Transverse colon (tissue), 4 donors: ENCODE data around the gene ANKRD44.

Experiments
- CTCF ChIP-seq, 5 experiments: fragments of 200-600 bp in 3 of 5; fragments of 450-650 bp in 2 of 5; sonication (generic) in 3 of 5; IDR thresholded peaks; 1 replicate in 2 of 5; 2 replicates in 3 of 5; pipeline ENCODE4 v1.5.1; 2016 to 2017; ENCODE audit warnings: antibody characterized with exemption in 5 of 5, inconsistent platforms in 3 of 5, mild to moderate bottlenecking in 2 of 5, moderate library complexity in 1 of 5
- EP300 ChIP-seq: sonication (generic); formaldehyde crosslinking; IDR thresholded peaks from one replicate; pipeline ENCODE4 v1.6.1; 2017; ENCODE audit warnings: antibody characterized with exemption, low read depth
- POLR2A ChIP-seq: fragments of 450-650 bp; IDR thresholded peaks from one replicate; pipeline ENCODE4 v1.6.1; 2016; ENCODE audit warnings: antibody characterized with exemption, mild to moderate bottlenecking, moderate library complexity
- POLR2AphosphoS5 ChIP-seq, 3 donors: sonication (generic); formaldehyde crosslinking; IDR thresholded peaks; one replicate each; pipeline ENCODE4 v1.6.1; 2016; ENCODE audit warnings: antibody characterized with exemption in 3 of 3

- no peak for TF ChIP-seq CTCF (IDR thresholded peaks at IDR 0.05)
- TF ChIP-seq POLR2A: no peak
- no peak for TF ChIP-seq EP300
- TF ChIP-seq POLR2AphosphoS5 (IDR thresholded peaks at IDR 0.05): no peak
Observed at GRCh38 chr2:196941398-196942078, 369.0 kb downstream of the ANKRD44 start.
